ENCODE results near the gene PTPRT.

DNA sequence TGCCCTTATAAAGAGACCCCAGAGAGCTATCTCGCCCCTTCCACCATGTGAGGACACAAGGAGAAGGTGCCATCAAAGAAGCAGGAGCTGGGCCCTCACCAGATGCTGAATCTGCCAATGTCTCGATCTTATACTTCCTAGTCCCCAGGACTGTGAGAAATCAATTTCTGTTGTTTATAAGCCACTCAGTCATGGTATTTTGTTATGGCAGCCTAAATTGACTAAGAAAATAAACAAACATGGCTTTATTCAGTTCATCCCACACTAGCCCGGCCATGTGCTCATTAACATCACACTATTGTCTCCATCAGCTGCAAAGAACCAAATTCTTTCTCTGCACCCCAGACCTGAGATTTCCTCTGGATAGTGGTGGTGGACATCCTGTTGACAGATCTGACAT, 302.4 kb downstream of the PTPRT start:
- TF ChIP-seq, protein P1, sequence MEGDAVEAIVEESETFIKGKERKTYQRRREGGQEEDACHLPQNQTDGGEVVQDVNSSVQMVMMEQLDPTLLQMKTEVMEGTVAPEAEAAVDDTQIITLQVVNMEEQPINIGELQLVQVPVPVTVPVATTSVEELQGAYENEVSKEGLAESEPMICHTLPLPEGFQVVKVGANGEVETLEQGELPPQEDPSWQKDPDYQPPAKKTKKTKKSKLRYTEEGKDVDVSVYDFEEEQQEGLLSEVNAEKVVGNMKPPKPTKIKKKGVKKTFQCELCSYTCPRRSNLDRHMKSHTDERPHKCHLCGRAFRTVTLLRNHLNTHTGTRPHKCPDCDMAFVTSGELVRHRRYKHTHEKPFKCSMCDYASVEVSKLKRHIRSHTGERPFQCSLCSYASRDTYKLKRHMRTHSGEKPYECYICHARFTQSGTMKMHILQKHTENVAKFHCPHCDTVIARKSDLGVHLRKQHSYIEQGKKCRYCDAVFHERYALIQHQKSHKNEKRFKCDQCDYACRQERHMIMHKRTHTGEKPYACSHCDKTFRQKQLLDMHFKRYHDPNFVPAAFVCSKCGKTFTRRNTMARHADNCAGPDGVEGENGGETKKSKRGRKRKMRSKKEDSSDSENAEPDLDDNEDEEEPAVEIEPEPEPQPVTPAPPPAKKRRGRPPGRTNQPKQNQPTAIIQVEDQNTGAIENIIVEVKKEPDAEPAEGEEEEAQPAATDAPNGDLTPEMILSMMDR (IDR thresholded peaks at IDR 0.05): no peak
- no peak for TF ChIP-seq POLR2A (IDR thresholded peaks at IDR 0.05)
- no peak for TF ChIP-seq POLR2AphosphoS5 (IDR thresholded peaks at IDR 0.05)
- no peak for TF ChIP-seq EP300 (IDR thresholded peaks at IDR 0.05)

All from gastroesophageal sphincter (tissue), 3 donors.